H1 (cell line): Measurements from ENCODE around the gene RAD51B.

Experiments used
- EGR1 ChIP-seq: IDR thresholded peaks from 2 replicates; pipeline ENCODE4 v1.6.1; 2011; ENCODE audit warnings: low read depth, low read length, borderline replicate concordance
- EZH2 ChIP-seq: fragments of 200-600 bp; sonication (generic); IDR thresholded peaks from 2 replicates; pipeline ENCODE4 v1.7.1; 2012; ENCODE audit warnings: low read depth, mild to moderate bottlenecking, moderate library complexity, low read length, inconsistent platforms; ENCODE audit not compliant: severe bottlenecking
- POLR2AphosphoS5 ChIP-seq: IDR thresholded peaks from 2 replicates; pipeline ENCODE4 v1.6.1; 2011; ENCODE audit warnings: low read depth, low read length
- RAD21 ChIP-seq, 2 experiments: IDR thresholded peaks in 1 of 2; conservative IDR thresholded peaks in 1 of 2; 2 replicates each; pipeline ENCODE4 v1.6.1; 2011; ENCODE audit warnings: low read depth in 2 of 2, low read length in 2 of 2, improper control_type of control experiment in 1 of 2, inconsistent platforms in 1 of 2, mild to moderate bottlenecking in 1 of 2, moderate library complexity in 1 of 2
- TF ChIP-seq, protein P1 (sequence below), 3 experiments: IDR thresholded peaks; 1 replicate in 2 of 3; 2 replicates in 1 of 3; pipeline versions ENCODE4 v1.5.1 to v1.6.1; 2011; ENCODE audit warnings: low read length in 3 of 3, mild to moderate bottlenecking in 3 of 3, inconsistent platforms in 2 of 3, low read depth in 1 of 3, moderate library complexity in 1 of 3; ENCODE audit not compliant: insufficient read depth in 1 of 3; ENCODE audit errors: control extremely low read depth in 1 of 3

DNA sequence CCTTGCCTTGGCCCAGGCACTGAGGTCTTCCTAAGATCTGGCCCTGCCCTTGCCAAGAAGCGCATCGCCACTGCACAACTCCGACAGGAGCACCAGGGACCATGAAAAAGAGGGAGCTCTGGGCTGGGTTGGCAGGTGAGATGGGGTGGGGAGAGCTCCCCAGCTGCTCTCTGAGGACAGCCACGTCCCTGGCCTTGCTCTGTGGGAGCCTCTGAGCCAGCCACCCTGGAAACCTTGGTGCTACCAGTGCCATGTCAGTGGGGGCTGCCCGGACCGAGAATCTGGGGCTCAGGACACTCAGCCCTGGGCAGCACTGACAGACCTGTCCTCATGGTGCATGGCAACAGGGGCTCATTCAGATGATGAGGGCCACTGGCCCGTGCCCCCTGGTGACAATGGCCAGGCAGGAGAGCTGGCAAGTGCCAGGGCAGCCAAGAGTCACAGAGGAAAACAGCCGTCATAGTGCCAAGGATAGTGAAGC, 838.5 kb downstream of the RAD51B start:
- TF ChIP-seq RAD21 (IDR thresholded peaks at IDR 0.05 in 1 of 2, conservative IDR thresholded peaks at IDR 0.05 in 1 of 2; ENCODE audit: low read depth in 2 of 2, low read length in 2 of 2), result no peak
- TF ChIP-seq, protein P1, sequence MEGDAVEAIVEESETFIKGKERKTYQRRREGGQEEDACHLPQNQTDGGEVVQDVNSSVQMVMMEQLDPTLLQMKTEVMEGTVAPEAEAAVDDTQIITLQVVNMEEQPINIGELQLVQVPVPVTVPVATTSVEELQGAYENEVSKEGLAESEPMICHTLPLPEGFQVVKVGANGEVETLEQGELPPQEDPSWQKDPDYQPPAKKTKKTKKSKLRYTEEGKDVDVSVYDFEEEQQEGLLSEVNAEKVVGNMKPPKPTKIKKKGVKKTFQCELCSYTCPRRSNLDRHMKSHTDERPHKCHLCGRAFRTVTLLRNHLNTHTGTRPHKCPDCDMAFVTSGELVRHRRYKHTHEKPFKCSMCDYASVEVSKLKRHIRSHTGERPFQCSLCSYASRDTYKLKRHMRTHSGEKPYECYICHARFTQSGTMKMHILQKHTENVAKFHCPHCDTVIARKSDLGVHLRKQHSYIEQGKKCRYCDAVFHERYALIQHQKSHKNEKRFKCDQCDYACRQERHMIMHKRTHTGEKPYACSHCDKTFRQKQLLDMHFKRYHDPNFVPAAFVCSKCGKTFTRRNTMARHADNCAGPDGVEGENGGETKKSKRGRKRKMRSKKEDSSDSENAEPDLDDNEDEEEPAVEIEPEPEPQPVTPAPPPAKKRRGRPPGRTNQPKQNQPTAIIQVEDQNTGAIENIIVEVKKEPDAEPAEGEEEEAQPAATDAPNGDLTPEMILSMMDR (IDR thresholded peaks at IDR 0.05; ENCODE audit: control extremely low read depth in 1 of 3, insufficient read depth in 1 of 3, low read depth in 1 of 3, low read length in 3 of 3), result no peak
- TF ChIP-seq POLR2AphosphoS5, result no peak
- no peak for TF ChIP-seq EGR1
- no peak for TF ChIP-seq EZH2
